Lung (tissue), 12 donors: Measurements from ENCODE around the gene SENP3. TPM values are rescaled to one million over a fixed set of nuclear protein-coding genes. Genes with fewer than 3 reads are reported as not detected.

ENCODE experiments used
- ATAC-seq: fragments of 200-7000 bp; cut with Tn5 transposase; one replicate; pipeline ENCODE4 v1.9.1; 2020; ENCODE audit warnings: moderate number of reproducible peaks; ENCODE audit not compliant: insufficient read depth, low FRiP score
- DNase-seq, 3 donors: peaks; one replicate each; pipeline ENCODE4 v3.0.0-alpha.2; 2013 to 2017
- H3K27ac ChIP-seq, 2 donors: one replicate each; pipeline ENCODE4 v1.5.1; 2013; ENCODE audit warnings: mild to moderate bottlenecking in 2 of 2, moderate library complexity in 2 of 2, control low read depth in 1 of 2, inconsistent platforms in 1 of 2, low read depth in 1 of 2, low read length in 1 of 2
- H3K27me3 ChIP-seq, 3 donors: one replicate each; pipeline ENCODE4 v1.5.1; 2013; ENCODE audit warnings: low read length in 2 of 3; ENCODE audit not compliant: control insufficient read depth in 3 of 3, insufficient read depth in 3 of 3
- H3K36me3 ChIP-seq, 4 donors: one replicate each; pipeline ENCODE4 v1.5.1; 2013; ENCODE audit warnings: low read length in 4 of 4, mild to moderate bottlenecking in 1 of 4, moderate library complexity in 1 of 4; ENCODE audit not compliant: control insufficient read depth in 4 of 4, insufficient read depth in 4 of 4
- H3K4me1 ChIP-seq, 5 donors: one replicate each; pipeline ENCODE4 v1.5.1; 2013; ENCODE audit warnings: low read length in 5 of 5, mild to moderate bottlenecking in 2 of 5, moderate library complexity in 1 of 5; ENCODE audit not compliant: control insufficient read depth in 5 of 5, insufficient read depth in 5 of 5
- H3K4me3 ChIP-seq: one replicate; pipeline ENCODE4 v1.5.1; 2013; ENCODE audit warnings: mild to moderate bottlenecking, control low read depth, moderate library complexity
- H3K9ac ChIP-seq, 2 donors: one replicate each; pipeline ENCODE4 v1.5.1; 2013; ENCODE audit warnings: low read length in 2 of 2, control low read depth in 1 of 2; ENCODE audit not compliant: insufficient read depth in 1 of 2
- H3K9me3 ChIP-seq, 4 donors: one replicate each; pipeline ENCODE4 v1.5.1; 2013; ENCODE audit warnings: low read length in 3 of 4, mild to moderate bottlenecking in 1 of 4, moderate library complexity in 1 of 4; ENCODE audit not compliant: control insufficient read depth in 4 of 4, insufficient read depth in 3 of 4
- WGBS, 2 donors: extraction: QIAGEN DNeasy Blood & Tissue Kit; methylation state at CpG; one replicate each; pipeline ENCODE4 v1.1.7; 2013; 5-methylcytosine and 5-hydroxymethylcytosine counted together
- polyA plus RNA-seq, 2 donors: library from polyadenylated mRNA; stranded (reverse); fragments of 200-250 nt; gene quantifications; one replicate each; pipeline ENCODE4 v1.2.1, GENCODE V29; 2013
- total RNA-seq, 2 donors: library from RNA; depleted of rRNA in 1 of 2; stranded (reverse); fragments of >200 nt in 1 of 2; gene quantifications; one replicate each; pipeline ENCODE4 v1.2.1, GENCODE V29; 2014 to 2021
- TF ChIP-seq, protein P1 (sequence below): IDR thresholded peaks from 2 replicates; pipeline ENCODE4 v1.5.1; 2012; ENCODE audit warnings: mild to moderate bottlenecking; ENCODE audit errors: control extremely low read depth, extremely low read depth
- donor health status: control.
- donor health status: control.
- donor health status: Bipolar disorder and iron deficiency.
- donor health status: healthy.
- donor health status: DM: yes; HTN: yes; CAD: no.

Gene SENP3
- total and polyA plus RNA-seq, 4 donors = 34.0 to 54.4 (median 48.6) TPM

DNA sequence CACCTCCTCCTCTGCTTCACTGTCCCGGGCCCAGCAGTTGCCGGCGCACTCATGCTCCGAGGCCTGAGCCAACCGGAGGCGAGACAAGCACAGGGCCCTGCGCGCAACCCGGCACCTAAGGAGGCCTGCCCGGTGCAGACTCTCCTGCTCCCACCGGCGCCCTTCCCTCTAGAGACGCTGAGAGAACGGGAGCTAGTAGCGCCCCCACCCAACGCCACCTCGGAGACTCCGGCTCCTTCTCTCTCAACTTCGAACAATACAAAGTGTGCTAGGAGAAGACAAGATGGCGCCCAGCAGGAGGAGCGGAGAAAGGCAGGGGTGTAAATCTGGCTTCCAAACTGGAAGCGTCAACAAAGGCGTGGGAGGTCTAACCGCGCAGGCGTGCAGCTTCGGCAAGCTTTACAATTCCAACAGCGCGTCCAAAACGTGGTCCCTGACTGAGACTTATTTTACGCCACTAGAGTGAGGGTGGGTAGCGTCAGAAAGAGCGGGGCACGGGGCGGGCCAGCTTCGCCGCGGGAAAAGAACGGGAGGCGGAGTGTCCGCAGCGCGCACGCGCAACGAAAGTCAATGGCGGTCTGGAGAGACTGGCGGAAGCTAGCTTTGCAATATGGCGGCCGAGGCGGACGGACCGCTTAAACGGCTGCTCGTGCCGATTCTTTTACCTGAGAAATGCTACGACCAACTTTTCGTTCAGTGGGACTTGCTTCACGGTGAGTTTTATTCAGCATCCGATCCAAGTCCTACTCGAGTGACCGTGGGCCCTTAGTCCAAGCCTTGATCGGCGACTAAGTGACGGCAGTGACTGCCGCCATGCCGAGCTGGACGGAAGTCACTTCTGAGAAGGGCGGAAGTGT, 21.8 kb downstream of the SENP3 start, which contains the start of gene MPDU1:
Gene MPDU1 (plus strand): TSS at position 600 of the 857 bp plus-strand sequence. CDS start 11 bp downstream, at position 611.
- Histone ChIP-seq H3K9ac (peak within 1 kb of the TSS; percentile 92 to 99), H3K36me3 (peaks cover 5 to 27% (median 18%) of the 10 kb centered on the region in 4 donors), H3K9me3 (no peaks in the 10 kb centered on the region), H3K4me1 (peaks cover 10 to 35% (median 17%) of the 10 kb centered on the region in 5 donors), H3K27me3 (no peaks in the 10 kb centered on the region), H3K4me3 (peak within 1 kb of the TSS; percentile 48), H3K27ac (peak within 1 kb of the TSS; percentile 89)
- ATAC-seq = peak; percentile 74
- WGBS, 2 donors = 14 to 19% methylated on average over 69 of the region's 69 CpGs
- TF ChIP-seq, protein P1, sequence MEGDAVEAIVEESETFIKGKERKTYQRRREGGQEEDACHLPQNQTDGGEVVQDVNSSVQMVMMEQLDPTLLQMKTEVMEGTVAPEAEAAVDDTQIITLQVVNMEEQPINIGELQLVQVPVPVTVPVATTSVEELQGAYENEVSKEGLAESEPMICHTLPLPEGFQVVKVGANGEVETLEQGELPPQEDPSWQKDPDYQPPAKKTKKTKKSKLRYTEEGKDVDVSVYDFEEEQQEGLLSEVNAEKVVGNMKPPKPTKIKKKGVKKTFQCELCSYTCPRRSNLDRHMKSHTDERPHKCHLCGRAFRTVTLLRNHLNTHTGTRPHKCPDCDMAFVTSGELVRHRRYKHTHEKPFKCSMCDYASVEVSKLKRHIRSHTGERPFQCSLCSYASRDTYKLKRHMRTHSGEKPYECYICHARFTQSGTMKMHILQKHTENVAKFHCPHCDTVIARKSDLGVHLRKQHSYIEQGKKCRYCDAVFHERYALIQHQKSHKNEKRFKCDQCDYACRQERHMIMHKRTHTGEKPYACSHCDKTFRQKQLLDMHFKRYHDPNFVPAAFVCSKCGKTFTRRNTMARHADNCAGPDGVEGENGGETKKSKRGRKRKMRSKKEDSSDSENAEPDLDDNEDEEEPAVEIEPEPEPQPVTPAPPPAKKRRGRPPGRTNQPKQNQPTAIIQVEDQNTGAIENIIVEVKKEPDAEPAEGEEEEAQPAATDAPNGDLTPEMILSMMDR = no peak
- peak; percentile 99 to 100 (median 99) for DNase-seq

DNA sequence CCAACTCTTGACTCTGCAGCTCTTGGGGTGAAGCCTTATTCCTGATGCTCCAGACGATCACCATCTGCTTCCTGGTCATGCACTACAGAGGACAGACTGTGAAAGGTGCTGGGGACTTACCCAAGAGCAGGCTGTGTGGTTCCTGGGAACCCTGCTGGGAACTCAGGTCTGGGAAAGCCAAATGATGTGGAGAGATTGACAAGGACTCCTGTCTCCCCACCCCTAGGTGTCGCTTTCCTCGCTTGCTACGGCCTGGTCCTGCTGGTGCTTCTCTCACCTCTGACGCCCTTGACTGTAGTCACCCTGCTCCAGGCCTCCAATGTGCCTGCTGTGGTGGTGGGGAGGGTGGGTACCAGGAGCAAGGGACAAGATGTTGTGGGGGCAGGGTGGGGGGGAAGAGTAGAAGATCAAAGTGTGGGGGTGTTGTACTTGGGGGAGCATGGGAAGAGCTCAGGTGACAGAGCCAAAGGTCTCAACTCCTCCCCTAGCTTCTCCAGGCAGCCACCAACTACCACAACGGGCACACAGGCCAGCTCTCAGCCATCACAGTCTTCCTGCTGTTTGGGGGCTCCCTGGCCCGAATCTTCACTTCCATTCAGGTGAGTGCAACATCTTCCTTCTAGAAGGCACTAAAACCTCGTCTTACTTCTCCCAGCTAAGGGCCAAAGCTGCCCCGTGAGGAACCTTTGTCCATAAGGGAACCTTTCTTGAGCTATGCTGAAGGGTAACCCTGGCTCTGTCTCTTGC, 25.1 kb downstream of the SENP3 start:
- ATAC-seq (no peak), DNase-seq (peak in 1 of 3 donors; percentile 22)
- TF ChIP-seq, protein P1 = no peak
- WGBS, 2 donors = 77 to 79% methylated on average over 9 of the region's 9 CpGs
- Histone ChIP-seq H3K36me3 (peaks cover 4 to 30% (median 14%) of the 10 kb centered on the region in 4 donors), H3K27ac (peak overlapping the region; percentile 14 to 41), H3K9me3 (no peaks in the 10 kb centered on the region), H3K4me3 (no peak overlapping the region), H3K9ac (no peak overlapping the region), H3K4me1 (peaks cover 7 to 34% (median 20%) of the 10 kb centered on the region in 5 donors), H3K27me3 (no peaks in the 10 kb centered on the region)

DNA sequence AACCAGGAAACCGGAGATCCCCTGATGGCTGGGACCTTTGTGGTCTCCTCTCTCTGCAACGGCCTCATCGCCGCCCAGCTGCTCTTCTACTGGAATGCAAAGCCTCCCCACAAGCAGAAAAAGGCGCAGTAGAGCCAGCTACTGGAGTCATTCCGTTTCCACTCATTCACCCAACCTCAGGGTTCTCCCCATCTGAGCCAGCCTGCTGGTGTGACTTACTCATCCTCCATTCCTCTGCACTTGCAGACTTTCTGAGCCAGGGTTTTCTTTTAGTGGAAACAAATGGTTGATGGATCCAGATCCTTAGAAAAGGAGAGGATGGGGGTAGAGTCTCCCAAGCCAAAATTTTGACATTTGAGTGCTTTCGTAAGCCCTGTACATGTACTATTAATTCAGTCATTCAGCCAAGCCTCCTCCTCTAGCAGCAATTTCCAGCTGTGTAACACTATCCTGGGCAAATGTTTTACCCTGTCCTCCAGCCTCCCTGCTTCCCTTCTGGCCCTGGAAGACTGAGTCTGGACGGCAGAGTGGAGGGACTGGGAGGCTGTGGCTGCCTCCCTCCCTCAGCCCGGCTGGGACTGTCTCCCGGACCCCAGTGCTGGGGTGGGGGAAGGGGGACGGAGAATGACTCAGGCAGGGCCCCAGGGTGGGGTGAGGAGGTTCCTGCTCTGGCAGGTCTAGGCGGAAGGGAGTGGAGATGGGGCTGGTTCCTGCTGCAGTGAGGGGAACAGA, 25.9 kb downstream of the SENP3 start:
- H3K36me3 ChIP-seq = peaks cover 11 to 33% (median 20%) of the 10 kb centered on the region in 4 donors
- peaks cover 4 to 27% (median 14%) of the 10 kb centered on the region in 5 donors for H3K4me1 ChIP-seq
- H3K9ac ChIP-seq = no peak overlapping the region
- ATAC-seq = no peak
- peak overlapping the region; percentile 14 to 41 for H3K27ac ChIP-seq
- no peaks in the 10 kb centered on the region for H3K9me3 ChIP-seq
- no peaks in the 10 kb centered on the region for H3K27me3 ChIP-seq
- no peak for DNase-seq
- TF ChIP-seq, protein P1 = no peak
- 76 to 79% methylated on average over 12 of the region's 12 CpGs for WGBS, 2 donors
- no peak overlapping the region for H3K4me3 ChIP-seq
